ENCODE data around the gene SZT2.

The SZT2 gene

DNA sequence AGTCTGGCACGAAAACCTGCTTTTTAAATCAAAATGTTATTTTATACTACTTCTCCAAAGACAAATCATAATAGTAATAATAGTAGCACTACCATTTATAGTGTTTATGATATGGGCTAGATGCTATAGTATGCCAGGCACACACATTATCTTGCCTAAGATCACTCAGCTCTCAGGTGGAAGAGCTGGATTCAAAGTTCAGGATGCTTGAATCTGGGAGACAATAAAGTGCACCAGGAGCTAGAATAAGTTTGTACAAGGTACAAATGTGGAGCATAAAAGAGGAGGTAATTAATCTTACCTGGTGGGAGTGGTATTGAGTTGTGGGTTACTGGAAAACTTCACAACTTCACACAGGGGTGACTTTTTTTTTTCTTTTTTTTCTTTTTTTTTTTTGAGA lies 11.9 kb upstream of the SZT2 start:
- TF ChIP-seq, protein P1, sequence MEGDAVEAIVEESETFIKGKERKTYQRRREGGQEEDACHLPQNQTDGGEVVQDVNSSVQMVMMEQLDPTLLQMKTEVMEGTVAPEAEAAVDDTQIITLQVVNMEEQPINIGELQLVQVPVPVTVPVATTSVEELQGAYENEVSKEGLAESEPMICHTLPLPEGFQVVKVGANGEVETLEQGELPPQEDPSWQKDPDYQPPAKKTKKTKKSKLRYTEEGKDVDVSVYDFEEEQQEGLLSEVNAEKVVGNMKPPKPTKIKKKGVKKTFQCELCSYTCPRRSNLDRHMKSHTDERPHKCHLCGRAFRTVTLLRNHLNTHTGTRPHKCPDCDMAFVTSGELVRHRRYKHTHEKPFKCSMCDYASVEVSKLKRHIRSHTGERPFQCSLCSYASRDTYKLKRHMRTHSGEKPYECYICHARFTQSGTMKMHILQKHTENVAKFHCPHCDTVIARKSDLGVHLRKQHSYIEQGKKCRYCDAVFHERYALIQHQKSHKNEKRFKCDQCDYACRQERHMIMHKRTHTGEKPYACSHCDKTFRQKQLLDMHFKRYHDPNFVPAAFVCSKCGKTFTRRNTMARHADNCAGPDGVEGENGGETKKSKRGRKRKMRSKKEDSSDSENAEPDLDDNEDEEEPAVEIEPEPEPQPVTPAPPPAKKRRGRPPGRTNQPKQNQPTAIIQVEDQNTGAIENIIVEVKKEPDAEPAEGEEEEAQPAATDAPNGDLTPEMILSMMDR (IDR thresholded peaks at IDR 0.05; ENCODE audit: low read depth, low read length) = no peak
- TF ChIP-seq EZH2phosphoT487 (IDR thresholded peaks at IDR 0.05; ENCODE audit: low read depth) = no peak
- Histone ChIP-seq H3K27me3 (ENCODE audit: low read depth, low read length) (no peaks in the 10 kb centered on the region), H3K4me1 (ENCODE audit: low read length) (no peaks in the 10 kb centered on the region), H3K27ac (ENCODE audit: low read length) (no peak overlapping the region), H3K9ac (ENCODE audit: low read length) (no peak overlapping the region), H3K4me2 (ENCODE audit: low read length) (no peak overlapping the region), H2AFZ (ENCODE audit: low read depth, low read length) (no peak overlapping the region), H3K79me2 (ENCODE audit: low read length) (no peaks in the 10 kb centered on the region), H3K9me3 (ENCODE audit: insufficient read depth, low read length) (no peaks in the 10 kb centered on the region), H3K36me3 (replicated peaks; ENCODE audit: low read depth, low read length) (no peaks in the 10 kb centered on the region), H4K20me1 (ENCODE audit: insufficient read depth, low read length) (no peaks in the 10 kb centered on the region), H3K4me3 (ENCODE audit: low read length) (no peak overlapping the region)

DNA sequence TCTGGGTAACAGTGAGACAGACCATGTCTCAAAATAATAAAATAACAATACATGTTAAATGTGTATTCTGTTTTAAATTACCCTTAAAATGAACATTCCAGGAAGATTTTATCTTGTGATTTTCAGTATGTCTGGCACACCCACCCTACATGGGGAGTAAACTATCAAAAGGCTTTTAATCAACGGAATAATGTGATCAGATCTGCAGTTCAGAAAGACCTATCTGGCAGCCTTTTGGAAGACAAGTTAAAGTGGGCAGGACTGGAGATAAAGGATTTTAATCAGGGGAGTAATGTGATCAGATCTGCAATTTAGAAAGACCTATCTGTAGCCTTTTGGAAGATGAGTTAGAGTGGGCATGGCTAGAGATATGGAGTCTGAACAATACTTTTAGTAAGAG lies 10.2 kb upstream of the SZT2 start:
- H2AFZ ChIP-seq (ENCODE audit: low read depth, low read length) = no peak overlapping the region
- H3K27me3 ChIP-seq (ENCODE audit: low read depth, low read length) = no peaks in the 10 kb centered on the region
- H4K20me1 ChIP-seq (ENCODE audit: insufficient read depth, low read length) = no peaks in the 10 kb centered on the region
- H3K4me1 ChIP-seq (ENCODE audit: low read length) = no peaks in the 10 kb centered on the region
- no peak overlapping the region for H3K9ac ChIP-seq (ENCODE audit: low read length)
- TF ChIP-seq EZH2phosphoT487 (IDR thresholded peaks at IDR 0.05; ENCODE audit: low read depth) = no peak
- TF ChIP-seq, protein P1 (IDR thresholded peaks at IDR 0.05; ENCODE audit: low read depth, low read length) = no peak
- no peak overlapping the region for H3K27ac ChIP-seq (ENCODE audit: low read length)
- no peaks in the 10 kb centered on the region for H3K9me3 ChIP-seq (ENCODE audit: insufficient read depth, low read length)
- no peak overlapping the region for H3K4me3 ChIP-seq (ENCODE audit: low read length)
- no peaks in the 10 kb centered on the region for H3K79me2 ChIP-seq (ENCODE audit: low read length)
- H3K36me3 ChIP-seq (replicated peaks; ENCODE audit: low read depth, low read length) = peaks cover under 1% of the 10 kb centered on the region
- H3K4me2 ChIP-seq (ENCODE audit: low read length) = no peak overlapping the region

DNA sequence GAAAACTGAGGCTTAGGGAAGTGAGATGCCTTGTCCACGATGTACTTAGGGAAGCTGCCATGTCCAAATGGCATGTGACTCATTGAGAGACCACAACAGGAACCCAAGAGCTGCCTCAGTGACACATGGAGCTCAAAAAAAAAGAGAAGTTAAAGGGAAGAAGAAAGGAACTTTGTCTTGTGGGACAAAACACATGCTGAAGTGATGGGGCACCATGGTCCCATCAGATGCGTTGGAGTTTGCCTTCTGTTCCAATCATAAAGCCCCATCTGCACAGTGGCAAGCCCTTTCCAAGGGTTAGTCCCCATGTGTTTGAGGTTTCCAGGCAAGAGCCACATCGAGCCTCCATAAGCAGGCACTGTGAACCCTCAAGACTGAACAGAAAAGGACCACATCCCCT lies 8.1 kb upstream of the SZT2 start:
- Histone ChIP-seq H3K9me3 (ENCODE audit: insufficient read depth, low read length) (no peaks in the 10 kb centered on the region), H3K36me3 (replicated peaks; ENCODE audit: low read depth, low read length) (peaks cover 18% of the 10 kb centered on the region), H3K27ac (ENCODE audit: low read length) (no peak overlapping the region)

DNA sequence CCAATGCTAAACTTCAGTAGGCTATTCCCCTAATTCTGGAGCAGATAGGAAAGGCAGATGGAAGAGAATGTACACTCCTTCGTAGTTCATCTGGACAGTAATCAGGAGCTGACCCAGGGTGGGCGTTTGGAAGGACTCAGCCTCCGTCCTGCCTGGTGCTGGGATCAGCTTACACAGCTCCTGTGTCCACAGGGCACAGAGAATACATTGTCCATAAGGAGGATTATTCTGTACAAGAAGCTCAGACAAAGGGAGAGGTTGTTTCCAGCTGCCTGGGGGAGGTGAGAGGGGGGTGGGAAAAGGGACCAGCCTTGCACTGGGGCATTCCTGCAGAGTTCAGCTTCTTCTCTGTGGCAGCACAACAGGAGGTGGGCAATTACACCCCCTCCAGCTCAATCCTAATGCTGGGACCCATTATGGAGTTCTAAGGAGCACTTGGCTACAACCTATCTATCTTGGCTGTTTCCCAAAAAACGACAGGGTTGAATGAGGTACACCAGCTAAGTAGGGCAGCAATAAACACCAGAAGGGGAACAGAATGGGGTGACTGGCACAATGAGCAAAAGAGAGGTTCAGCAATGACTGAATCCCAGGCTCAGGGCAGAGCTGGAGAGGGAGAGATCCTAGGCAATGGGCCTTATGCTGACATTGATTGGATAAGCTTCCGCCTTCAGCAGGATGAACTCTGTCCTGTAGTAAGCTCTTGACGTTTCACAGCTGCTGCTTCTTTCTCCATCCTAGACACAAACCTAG lies 7.5 kb upstream of the SZT2 start:
- Histone ChIP-seq H3K36me3 (replicated peaks; ENCODE audit: low read depth, low read length) (peaks cover 20% of the 10 kb centered on the region), H3K4me3 (ENCODE audit: low read length) (no peak overlapping the region), H3K27me3 (ENCODE audit: low read depth, low read length) (no peaks in the 10 kb centered on the region), H3K9me3 (ENCODE audit: insufficient read depth, low read length) (no peaks in the 10 kb centered on the region), H3K27ac (ENCODE audit: low read length) (no peak overlapping the region), H3K79me2 (ENCODE audit: low read length) (no peaks in the 10 kb centered on the region), H4K20me1 (ENCODE audit: insufficient read depth, low read length) (no peaks in the 10 kb centered on the region), H3K4me1 (ENCODE audit: low read length) (no peaks in the 10 kb centered on the region), H3K4me2 (ENCODE audit: low read length) (no peak overlapping the region), H3K9ac (ENCODE audit: low read length) (no peak overlapping the region), H2AFZ (ENCODE audit: low read depth, low read length) (no peak overlapping the region)
- TF ChIP-seq EZH2phosphoT487 (IDR thresholded peaks at IDR 0.05; ENCODE audit: low read depth) = no peak
- TF ChIP-seq, protein P1 (IDR thresholded peaks at IDR 0.05; ENCODE audit: low read depth, low read length) = no peak

More for the DNA sequence above, 8.1 kb upstream of the SZT2 start:
- Histone ChIP-seq H4K20me1 (ENCODE audit: insufficient read depth, low read length) (no peaks in the 10 kb centered on the region), H3K4me3 (ENCODE audit: low read length) (no peak overlapping the region), H3K79me2 (ENCODE audit: low read length) (no peaks in the 10 kb centered on the region), H3K4me2 (ENCODE audit: low read length) (no peak overlapping the region), H3K4me1 (ENCODE audit: low read length) (no peaks in the 10 kb centered on the region), H3K9ac (ENCODE audit: low read length) (no peak overlapping the region), H3K27me3 (ENCODE audit: low read depth, low read length) (no peaks in the 10 kb centered on the region), H2AFZ (ENCODE audit: low read depth, low read length) (no peak overlapping the region)
- TF ChIP-seq, protein P1 (IDR thresholded peaks at IDR 0.05; ENCODE audit: low read depth, low read length) = no peak
- no peak for TF ChIP-seq EZH2phosphoT487 (IDR thresholded peaks at IDR 0.05; ENCODE audit: low read depth)

Data from OCI-LY3 (cell line).